WTC11 (cell line): ENCODE results near the gene KLC4. TPM values are rescaled to one million over a fixed set of nuclear protein-coding genes. Genes with fewer than 3 reads are reported as not detected.

Experiments
- ATAC-seq: fragments of 200-7000 bp; cut with Tn5 transposase; 2 replicates; pipeline ENCODE4 v1.10.0; 2021; ENCODE audit warnings: mild to moderate bottlenecking, moderate library complexity
- CTCF ChIA-PET: fragments of 300-600 bp; sonication (Branson Sonifier 250); formaldehyde crosslinking; loops from one replicate; lab custom pipeline; 2021; ENCODE audit warnings: antibody characterized with exemption; lab: Charles Lee
- POLR2A ChIA-PET: fragments of 350-600 bp; sonication (Branson Sonifier 250); formaldehyde crosslinking; loops from one replicate; lab custom pipeline; 2021; ENCODE audit warnings: antibody characterized with exemption; lab: Charles Lee
- DNase-seq: peaks from one replicate; pipeline ENCODE4 v3.0.0; 2021; ENCODE audit warnings: low spot score
- H3K27ac Mint-ChIP-seq: 2 replicates; pipeline ENCODE4 v1.8.0; 2021; ENCODE audit warnings: mixed read lengths
- H3K27me3 Mint-ChIP-seq: 2 replicates; pipeline ENCODE4 v1.8.0; 2021; ENCODE audit warnings: low read depth, mild to moderate bottlenecking, moderate library complexity, mixed read lengths
- H3K36me3 Mint-ChIP-seq: 2 replicates; pipeline ENCODE4 v1.8.0; 2021; ENCODE audit warnings: mixed read lengths
- H3K4me1 Mint-ChIP-seq: 2 replicates; pipeline ENCODE4 v1.8.0; 2022; ENCODE audit warnings: mixed read lengths
- H3K4me3 Mint-ChIP-seq: 2 replicates; pipeline ENCODE4 v1.8.0; 2021; ENCODE audit warnings: mild to moderate bottlenecking, moderate library complexity, mixed read lengths
- H3K9me3 Mint-ChIP-seq: 2 replicates; pipeline ENCODE4 v1.8.0; 2021; ENCODE audit warnings: mixed read lengths
- ATF3 ChIP-seq: sonication (generic); formaldehyde crosslinking; conservative IDR thresholded peaks from 2 replicates; pipeline ENCODE4 v1.8.1; 2022; ENCODE audit warnings: mild to moderate bottlenecking, missing genetic modification reagents
- ETV6 ChIP-seq: sonication (generic); formaldehyde crosslinking; IDR thresholded peaks from 2 replicates; pipeline ENCODE4 v1.8.1; 2022; ENCODE audit warnings: mild to moderate bottlenecking, missing genetic modification reagents
- IRF2 ChIP-seq: sonication (generic); formaldehyde crosslinking; IDR thresholded peaks from 2 replicates; pipeline ENCODE4 v1.8.0; 2022; ENCODE audit warnings: low read depth, missing genetic modification reagents, borderline replicate concordance
- MLX ChIP-seq: sonication (generic); formaldehyde crosslinking; IDR thresholded peaks from 2 replicates; pipeline ENCODE4 v1.8.1; 2023; ENCODE audit warnings: mild to moderate bottlenecking, missing genetic modification reagents, moderate library complexity
- MXD4 ChIP-seq: fragments of 250-450 bp; sonication (Bioruptor Pico); IDR thresholded peaks from 2 replicates; pipeline ENCODE4 v1.8.0; 2021; ENCODE audit warnings: mild to moderate bottlenecking, moderate library complexity, borderline replicate concordance
- NR2C2 ChIP-seq: sonication (generic); formaldehyde crosslinking; IDR thresholded peaks from 2 replicates; pipeline ENCODE4 v1.8.0; 2022; ENCODE audit warnings: mild to moderate bottlenecking, missing genetic modification reagents
- PRDM15 ChIP-seq: sonication (generic); formaldehyde crosslinking; IDR thresholded peaks from 2 replicates; pipeline ENCODE4 v1.8.0; 2022; ENCODE audit warnings: missing genetic modification reagents
- PREB ChIP-seq: sonication (generic); formaldehyde crosslinking; IDR thresholded peaks from 2 replicates; pipeline ENCODE4 v1.8.1; 2022; ENCODE audit warnings: mild to moderate bottlenecking, missing genetic modification reagents, moderate library complexity, borderline replicate concordance
- PRRX2 ChIP-seq: fragments of 250-450 bp; sonication (Bioruptor Pico); IDR thresholded peaks from 2 replicates; pipeline ENCODE4 v1.8.0; 2021; ENCODE audit warnings: mild to moderate bottlenecking
- SMAD3 ChIP-seq: sonication (generic); formaldehyde crosslinking; IDR thresholded peaks from 2 replicates; pipeline ENCODE4 v1.8.0; 2022; ENCODE audit warnings: missing genetic modification reagents, mild to moderate bottlenecking, borderline replicate concordance
- SMAD4 ChIP-seq: sonication (generic); formaldehyde crosslinking; IDR thresholded peaks from 2 replicates; pipeline ENCODE4 v1.8.0; 2022; ENCODE audit warnings: mild to moderate bottlenecking, missing genetic modification reagents
- STAT6 ChIP-seq: sonication (generic); formaldehyde crosslinking; conservative IDR thresholded peaks from 2 replicates; pipeline ENCODE4 v1.8.1; 2023; ENCODE audit warnings: mild to moderate bottlenecking, low read depth, missing genetic modification reagents, moderate library complexity
- TCF7 ChIP-seq: sonication (generic); formaldehyde crosslinking; IDR thresholded peaks from 2 replicates; pipeline ENCODE4 v1.8.0; 2022; ENCODE audit warnings: mild to moderate bottlenecking, low read depth, missing genetic modification reagents, moderate library complexity
- TEAD1 ChIP-seq: sonication (generic); formaldehyde crosslinking; IDR thresholded peaks from 2 replicates; pipeline ENCODE4 v1.8.0; 2022; ENCODE audit warnings: mild to moderate bottlenecking, missing genetic modification reagents
- ZBTB21 ChIP-seq: sonication (generic); formaldehyde crosslinking; IDR thresholded peaks from 2 replicates; pipeline ENCODE4 v1.8.1; 2023; ENCODE audit warnings: mild to moderate bottlenecking, missing genetic modification reagents, borderline replicate concordance
- ZMAT4 ChIP-seq: fragments of 250-450 bp; sonication (Bioruptor Pico); IDR thresholded peaks from 2 replicates; pipeline ENCODE4 v1.9.0; 2021; ENCODE audit warnings: mild to moderate bottlenecking
- ZNF263 ChIP-seq: sonication (generic); formaldehyde crosslinking; IDR thresholded peaks from 2 replicates; pipeline ENCODE4 v1.8.1; 2022; ENCODE audit warnings: low read depth, mild to moderate bottlenecking, moderate library complexity, missing genetic modification reagents
- ZNF396 ChIP-seq: fragments of 250-450 bp; sonication (Bioruptor Pico); IDR thresholded peaks from 2 replicates; pipeline ENCODE4 v1.8.0; 2021; ENCODE audit warnings: mild to moderate bottlenecking, moderate library complexity, borderline replicate concordance
- ZSCAN18 ChIP-seq: fragments of 250-450 bp; sonication (Bioruptor Pico); IDR thresholded peaks from 2 replicates; pipeline ENCODE4 v2.1.2; 2022; ENCODE audit warnings: mild to moderate bottlenecking, moderate library complexity
- total RNA-seq: library from RNA; stranded (reverse); gene quantifications from 3 replicates; pipeline ENCODE4 v1.2.3, GENCODE V29; 2021

Gene KLC4
- total RNA-seq, 1 experiment from 2014 or later = 35.7 TPM

- ChIA-PET CTCF (interaction anchor here (1.4 to 3.3 kb wide), 2 partner anchors 82 to 97 kb away, joined by 3 to 24 read pairs; no protein-coding TSS in a partner anchor), POLR2A (no interaction called here)
- no peak for DNase-seq
- no peak for ATAC-seq
- Mint-ChIP-seq H3K27ac (peak overlapping the region; percentile 66), H3K9me3 (no peaks in the 10 kb centered on the region), H3K36me3 (peaks cover 15% of the 10 kb centered on the region), H3K4me3 (peak overlapping the region; percentile 91), H3K4me1 (peaks cover 21% of the 10 kb centered on the region), H3K27me3 (no peaks in the 10 kb centered on the region)
- no peak for TF ChIP-seq NR2C2 (CRISPR knock-in tag)
- TF ChIP-seq ETV6 (CRISPR knock-in tag) = no peak
- TF ChIP-seq PREB (CRISPR knock-in tag) = no peak
- no peak for TF ChIP-seq MLX (CRISPR knock-in tag)
- TF ChIP-seq ZSCAN18 (CRISPR knock-in tag) = no peak
- no peak for TF ChIP-seq SMAD4 (CRISPR knock-in tag)
- TF ChIP-seq MXD4 (CRISPR knock-in tag) = no peak
- no peak for TF ChIP-seq ZNF263 (CRISPR knock-in tag)
- no peak for TF ChIP-seq ZMAT4 (CRISPR knock-in tag)
- TF ChIP-seq STAT6 (CRISPR knock-in tag) = no peak
- no peak for TF ChIP-seq ZBTB21
- TF ChIP-seq TCF7 (CRISPR knock-in tag) = no peak
These were observed 1.6 kb downstream of the KLC4 start for GRCh38 chr6:43060755-43061633.

- H3K27ac Mint-ChIP-seq = no peak overlapping the region
- CTCF ChIA-PET = no interaction called here
- no peak for ATAC-seq
- H3K4me3 Mint-ChIP-seq = no peak overlapping the region
- POLR2A ChIA-PET = no interaction called here
- H3K4me1 Mint-ChIP-seq = peaks cover 21% of the 10 kb centered on the region
- peaks cover 18% of the 10 kb centered on the region; the same call in 1 of the 2 replicates for H3K36me3 Mint-ChIP-seq
- H3K9me3 Mint-ChIP-seq = no peaks in the 10 kb centered on the region
- H3K27me3 Mint-ChIP-seq = no peaks in the 10 kb centered on the region
- no peak for DNase-seq
- TF ChIP-seq ZNF396 (CRISPR knock-in tag) (no peak), ATF3 (CRISPR knock-in tag) (no peak), TEAD1 (CRISPR knock-in tag) (no peak), SMAD3 (CRISPR knock-in tag) (no peak), IRF2 (no peak), PRRX2 (CRISPR knock-in tag) (no peak), ZMAT4 (CRISPR knock-in tag) (no peak), PRDM15 (no peak), TCF7 (CRISPR knock-in tag) (no peak)
These were observed 2.4 kb downstream of the KLC4 start for GRCh38 chr6:43061861-43062260.
